Hepatocyte (in vitro differentiated cells): Measurements from ENCODE around the gene CABP1. TPM values are rescaled to one million over a fixed set of nuclear protein-coding genes. Genes with fewer than 3 reads are reported as not detected.

Experiments used
- DNase-seq: peaks from one replicate; pipeline ENCODE4 v3.0.0-alpha.2; 2016; ENCODE audit warnings: low spot score
- H2AFZ ChIP-seq: fragments of 200-600 bp; sonication (generic); 2 replicates; pipeline ENCODE4 v1.6.0; 2016; ENCODE audit warnings: antibody characterized with exemption, mild to moderate bottlenecking
- H3K27ac ChIP-seq: fragments of 200-600 bp; sonication (generic); 2 replicates; pipeline ENCODE4 v1.5.1; 2016; ENCODE audit warnings: mild to moderate bottlenecking
- H3K27me3 ChIP-seq: fragments of 200-600 bp; sonication (generic); 2 replicates; pipeline ENCODE4 v1.6.1; 2016
- H3K36me3 ChIP-seq: fragments of 200-600 bp; sonication (generic); replicated peaks from 2 replicates; pipeline ENCODE4 v1.5.1; 2016; ENCODE audit warnings: low read depth; ENCODE audit not compliant: insufficient read depth
- H3K4me1 ChIP-seq: fragments of 200-600 bp; sonication (generic); 2 replicates; pipeline ENCODE4 v1.5.1; 2016; ENCODE audit warnings: mild to moderate bottlenecking, moderate library complexity; ENCODE audit not compliant: insufficient read depth
- H3K4me2 ChIP-seq: fragments of 200-600 bp; sonication (generic); 2 replicates; pipeline ENCODE4 v1.6.0; 2016
- H3K4me3 ChIP-seq: fragments of 200-600 bp; sonication (generic); 2 replicates; pipeline ENCODE4 v1.5.1; 2016; ENCODE audit warnings: mild to moderate bottlenecking
- H3K79me2 ChIP-seq: fragments of 200-600 bp; sonication (generic); 2 replicates; pipeline ENCODE4 v1.6.0; 2017; ENCODE audit warnings: mild to moderate bottlenecking
- H3K9me2 ChIP-seq: fragments of 200-600 bp; sonication (generic); replicated peaks from 2 replicates; pipeline ENCODE4 v1.6.0; 2017; ENCODE audit warnings: mild to moderate bottlenecking; ENCODE audit not compliant: insufficient read depth
- H3K9me3 ChIP-seq: fragments of 200-600 bp; sonication (generic); 2 replicates; pipeline ENCODE4 v1.5.1; 2016; ENCODE audit warnings: low read depth, mild to moderate bottlenecking
- H4K20me1 ChIP-seq: fragments of 200-600 bp; sonication (generic); 2 replicates; pipeline ENCODE4 v1.6.0; 2016; ENCODE audit warnings: mild to moderate bottlenecking; ENCODE audit not compliant: insufficient read depth, poor library complexity, severe bottlenecking
- EZH2phosphoT487 ChIP-seq: fragments of 200-600 bp; sonication (generic); IDR thresholded peaks from one replicate; pipeline ENCODE4 v1.6.1; 2018; ENCODE audit warnings: antibody characterized with exemption, mild to moderate bottlenecking, low read depth, moderate library complexity; ENCODE audit not compliant: unreplicated experiment, severe bottlenecking
- WGBS: methylation state at CpG from one replicate; pipeline ENCODE4 v1.1.6; 2016; ENCODE audit warnings: low lambda C conversion rate; ENCODE audit errors: missing lambda C conversion rate; 5-methylcytosine and 5-hydroxymethylcytosine counted together
- polyA plus RNA-seq: library from polyadenylated mRNA; unstranded; fragments of >200 nt; fragmentation: Nextera tagmentation; extraction: Ambion mirVana; gene quantifications from 2 replicates; pipeline ENCODE4 v1.2.1, GENCODE V29; 2016
- total RNA-seq: library from RNA; depleted of rRNA; stranded (reverse); fragments of >200 nt; gene quantifications from 2 replicates; pipeline ENCODE4 v1.2.3, GENCODE V29; 2014
- TF ChIP-seq, protein P1 (sequence below): fragments of 200-600 bp; sonication (generic); IDR thresholded peaks from 2 replicates; pipeline ENCODE4 v1.5.1; 2016; ENCODE audit warnings: antibody characterized with exemption, mild to moderate bottlenecking; ENCODE audit not compliant: poor library complexity

Gene CABP1
- total and polyA plus RNA-seq, 2 experiments from 2014 or later: 0.74 to 1.5 TPM

DNA sequence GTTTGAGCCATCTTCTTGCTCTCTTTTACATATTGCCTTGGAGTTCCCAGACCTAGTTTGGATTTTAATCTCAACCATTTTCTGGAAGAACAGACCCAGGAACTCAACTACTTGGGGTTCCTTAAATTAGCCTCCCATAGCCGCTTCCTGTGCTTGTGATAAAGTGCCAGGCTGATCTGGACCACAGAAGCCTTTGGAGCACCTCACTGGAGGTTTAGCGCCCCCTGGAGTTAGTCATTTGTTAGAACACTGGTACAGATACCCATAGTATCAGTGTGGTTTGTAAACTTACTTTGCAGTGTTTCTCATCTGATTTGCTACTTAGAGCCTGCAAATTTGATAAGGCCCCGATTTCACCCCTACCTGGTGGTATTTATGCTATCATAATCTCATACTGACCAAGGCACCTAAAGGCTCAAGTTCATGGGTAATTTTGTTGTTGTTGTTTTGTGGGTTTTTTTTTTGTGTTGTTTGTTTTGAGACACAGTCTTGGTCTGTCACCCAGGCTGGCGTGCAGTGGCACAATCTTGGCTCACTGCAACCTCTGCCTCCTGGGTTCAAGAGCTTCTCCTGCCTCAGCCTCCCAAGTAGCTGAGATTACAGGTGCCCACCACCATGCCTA lies 73.5 kb downstream of the CABP1 start:
- no peaks in the 10 kb centered on the region for H3K9me2 ChIP-seq
- TF ChIP-seq, protein P1, sequence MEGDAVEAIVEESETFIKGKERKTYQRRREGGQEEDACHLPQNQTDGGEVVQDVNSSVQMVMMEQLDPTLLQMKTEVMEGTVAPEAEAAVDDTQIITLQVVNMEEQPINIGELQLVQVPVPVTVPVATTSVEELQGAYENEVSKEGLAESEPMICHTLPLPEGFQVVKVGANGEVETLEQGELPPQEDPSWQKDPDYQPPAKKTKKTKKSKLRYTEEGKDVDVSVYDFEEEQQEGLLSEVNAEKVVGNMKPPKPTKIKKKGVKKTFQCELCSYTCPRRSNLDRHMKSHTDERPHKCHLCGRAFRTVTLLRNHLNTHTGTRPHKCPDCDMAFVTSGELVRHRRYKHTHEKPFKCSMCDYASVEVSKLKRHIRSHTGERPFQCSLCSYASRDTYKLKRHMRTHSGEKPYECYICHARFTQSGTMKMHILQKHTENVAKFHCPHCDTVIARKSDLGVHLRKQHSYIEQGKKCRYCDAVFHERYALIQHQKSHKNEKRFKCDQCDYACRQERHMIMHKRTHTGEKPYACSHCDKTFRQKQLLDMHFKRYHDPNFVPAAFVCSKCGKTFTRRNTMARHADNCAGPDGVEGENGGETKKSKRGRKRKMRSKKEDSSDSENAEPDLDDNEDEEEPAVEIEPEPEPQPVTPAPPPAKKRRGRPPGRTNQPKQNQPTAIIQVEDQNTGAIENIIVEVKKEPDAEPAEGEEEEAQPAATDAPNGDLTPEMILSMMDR: peak; percentile 82
- TF ChIP-seq EZH2phosphoT487: no peak
- no peaks in the 10 kb centered on the region for H3K9me3 ChIP-seq
- H3K79me2 ChIP-seq: peaks cover 72% of the 10 kb centered on the region
- 34% methylated on average over 4 of the region's 4 CpGs for WGBS
- H3K4me3 ChIP-seq: no peak overlapping the region
- peaks cover 17% of the 10 kb centered on the region for H4K20me1 ChIP-seq
- no peaks in the 10 kb centered on the region for H3K27me3 ChIP-seq
- H3K4me2 ChIP-seq: no peak overlapping the region
- DNase-seq: peak; percentile 93
- H3K36me3 ChIP-seq: no peaks in the 10 kb centered on the region
- no peak overlapping the region for H2AFZ ChIP-seq
- H3K4me1 ChIP-seq: peaks cover 27% of the 10 kb centered on the region
- H3K27ac ChIP-seq: no peak overlapping the region

Other genes starting within 250 kb of the CABP1 start
- 522 and 581 TPM in 2 replicates for gene COX6A1, start 202.5 kb upstream of the CABP1 start, total RNA-seq
- 964 and 1,059 TPM in 2 replicates for gene COX6A1, start 202.5 kb upstream of the CABP1 start, polyA plus RNA-seq
- 43.6 and 43.8 TPM in 2 replicates for gene TRIAP1, start 194.2 kb upstream of the CABP1 start, total RNA-seq
- 42.7 and 53.9 TPM in 2 replicates for gene TRIAP1, start 194.2 kb upstream of the CABP1 start, polyA plus RNA-seq
- gene GATC, start 194.2 kb upstream of the CABP1 start, total RNA-seq: 35.0 and 36.2 TPM in 2 replicates
- 19.0 and 26.0 TPM in 2 replicates for gene GATC, start 194.2 kb upstream of the CABP1 start, polyA plus RNA-seq
- 157 and 166 TPM in 2 replicates for gene SRSF9, start 170.9 kb upstream of the CABP1 start, total RNA-seq
- gene SRSF9, start 170.9 kb upstream of the CABP1 start, polyA plus RNA-seq: 263 and 312 TPM in 2 replicates
- 383 and 418 TPM in 2 replicates for gene DYNLL1, start 144.5 kb upstream of the CABP1 start, total RNA-seq
- 630 and 641 TPM in 2 replicates for gene DYNLL1, start 144.5 kb upstream of the CABP1 start, polyA plus RNA-seq
- gene COQ5, start 111.5 kb upstream of the CABP1 start, total RNA-seq: 37.0 and 41.0 TPM in 2 replicates
- 38.7 and 40.7 TPM in 2 replicates for gene COQ5, start 111.5 kb upstream of the CABP1 start, polyA plus RNA-seq
- gene RNF10, start 106.3 kb upstream of the CABP1 start, total RNA-seq: 48.5 and 83.9 TPM in 2 replicates
- 128 and 142 TPM in 2 replicates for gene RNF10, start 106.3 kb upstream of the CABP1 start, polyA plus RNA-seq
- 29.3 and 34.0 TPM in 2 replicates for gene POP5, start 59.2 kb upstream of the CABP1 start, total RNA-seq
- gene POP5, start 59.2 kb upstream of the CABP1 start, polyA plus RNA-seq: 51.1 and 54.0 TPM in 2 replicates
- 132 and 135 TPM in 2 replicates for gene MLEC, start 46.5 kb downstream of the CABP1 start, total RNA-seq
- 210 and 227 TPM in 2 replicates for gene MLEC, start 46.5 kb downstream of the CABP1 start, polyA plus RNA-seq
- gene UNC119B, start 69.8 kb downstream of the CABP1 start, total RNA-seq: 24.7 and 26.0 TPM in 2 replicates
- gene UNC119B, start 69.8 kb downstream of the CABP1 start, polyA plus RNA-seq: 5.2 and 10.9 TPM in 2 replicates
- gene ACADS, start 85.2 kb downstream of the CABP1 start, total RNA-seq: 53.5 and 59.6 TPM in 2 replicates
- gene ACADS, start 85.2 kb downstream of the CABP1 start, polyA plus RNA-seq: 58.0 and 66.8 TPM in 2 replicates